Prostate gland (tissue), 2 donors: ENCODE measurements around the gene ZNF222. TPM values are rescaled to one million over a fixed set of nuclear protein-coding genes. Genes with fewer than 3 reads are reported as not detected.

Experiments
- DNase-seq: peaks from one replicate; pipeline ENCODE4 v3.0.0-alpha.2; 2019; ENCODE audit warnings: low spot score
- H3K27ac ChIP-seq, 2 donors: fragments of 200-600 bp; sonication (generic); 2 replicates each; pipeline ENCODE4 v1.5.1; 2017 to 2019
- H3K27me3 ChIP-seq: fragments of 200-600 bp; sonication (generic); replicated peaks from 2 replicates; pipeline ENCODE4 v1.5.1; 2019; ENCODE audit not compliant: insufficient read depth
- H3K36me3 ChIP-seq, 2 donors: fragments of 200-600 bp; sonication (generic); 1 replicate in 1 of 2; 2 replicates in 1 of 2; pipeline versions ENCODE4 v1.5.1 to v1.8.1; 2017 to 2019
- H3K4me1 ChIP-seq: fragments of 200-600 bp; sonication (generic); replicated peaks from 2 replicates; pipeline ENCODE4 v1.5.1; 2019
- H3K4me3 ChIP-seq, 2 donors: fragments of 200-600 bp; sonication (generic); 2 replicates each; pipeline ENCODE4 v1.5.1; 2017 to 2019
- H3K9me3 ChIP-seq: fragments of 200-600 bp; sonication (generic); 2 replicates; pipeline ENCODE4 v1.5.1; 2017
- POLR2A ChIP-seq: fragments of 450-650 bp; IDR thresholded peaks from one replicate; pipeline ENCODE4 v1.6.1; 2016; ENCODE audit warnings: antibody characterized with exemption, mild to moderate bottlenecking
- POLR2AphosphoS5 ChIP-seq: sonication (generic); formaldehyde crosslinking; IDR thresholded peaks from one replicate; pipeline ENCODE4 v1.6.1; 2017; ENCODE audit warnings: antibody characterized with exemption
- WGBS: methylation state at CpG from one replicate; pipeline ENCODE4 v1.1.5; 2018; 5-methylcytosine and 5-hydroxymethylcytosine counted together
- intact Hi-C: fragments of 100-400 bp; cut with DNase I; formaldehyde crosslinking; loops from one replicate; pipeline ENCODE4 v1.14.2; 2022
- small RNA-seq, 2 donors: library from RNA; depleted of rRNA; stranded (forward); fragments of <200 nt; gene quantifications; one replicate each; pipeline ENCODE3, GENCODE V24; 2016
- total RNA-seq, 2 donors: library from RNA; depleted of rRNA; stranded (reverse); fragments of >200 nt; gene quantifications; one replicate each; pipeline ENCODE4 v1.1.0, GENCODE V29; 2016
- TF ChIP-seq, protein P1 (sequence below), 4 experiments: fragments of 200-600 bp in 2 of 4; fragments of 450-650 bp in 2 of 4; sonication (generic) in 2 of 4; IDR thresholded peaks; 1 replicate in 3 of 4; 2 replicates in 1 of 4; pipeline ENCODE4 v1.5.1; 2016 to 2019; ENCODE audit warnings: antibody characterized with exemption in 4 of 4, mild to moderate bottlenecking in 2 of 4, moderate library complexity in 2 of 4

The ZNF222 gene
- total RNA-seq, 2 donors from 2014 or later = 3.7 to 6.1 TPM

DNA sequence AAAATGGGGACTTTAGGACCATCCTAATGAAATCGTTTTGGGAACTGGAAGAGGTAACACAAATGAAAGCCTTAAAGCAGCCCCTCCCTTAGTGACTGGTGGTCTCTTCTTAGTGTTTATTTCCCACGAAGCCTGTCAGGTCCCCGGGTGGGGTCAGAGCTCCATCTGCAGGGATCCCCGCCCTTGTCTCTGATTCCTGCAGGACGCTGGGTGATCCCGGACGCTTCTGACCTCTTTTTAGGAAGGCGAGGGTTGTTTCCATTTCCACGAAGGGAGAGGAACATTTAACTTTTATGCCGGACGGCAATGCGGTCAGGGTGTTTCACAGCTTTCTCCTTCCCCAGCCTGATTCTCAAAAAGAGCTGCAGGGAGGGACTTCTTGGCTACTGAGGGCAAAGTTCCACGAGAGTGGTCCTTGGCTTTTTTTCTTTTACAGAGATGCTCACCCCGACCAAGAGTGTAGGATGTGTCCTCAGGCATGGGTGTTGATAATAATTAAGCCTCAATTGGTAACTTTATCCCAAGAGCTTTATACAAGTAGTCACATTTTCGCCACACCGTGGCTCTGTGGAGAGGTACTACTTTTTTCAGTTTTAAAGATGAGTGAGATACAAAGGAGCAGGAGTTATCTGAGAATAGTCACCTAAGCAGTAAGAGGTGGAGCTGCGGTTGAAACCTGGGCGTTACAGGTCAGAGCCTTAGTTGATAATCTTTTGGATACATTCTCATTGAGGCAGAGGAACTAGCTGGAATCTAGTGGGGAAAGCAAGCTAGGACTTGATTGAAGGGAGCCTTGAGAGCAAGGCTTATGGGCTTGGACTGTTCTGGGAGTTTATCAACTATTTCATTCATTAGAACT lies 47.6 kb downstream of the ZNF222 start:
- H3K4me3 ChIP-seq = peak overlapping the region; percentile 49 to 64
- TF ChIP-seq POLR2A (no peak), POLR2AphosphoS5 (no peak)
- H3K4me1 ChIP-seq = peaks cover 4% of the 10 kb centered on the region
- intact Hi-C loops = no loop called here
- H3K9me3 ChIP-seq = no peaks in the 10 kb centered on the region
- 16% methylated on average over 18 of the region's 18 CpGs for WGBS
- H3K27ac ChIP-seq = peak overlapping the region; percentile 37 to 55
- no peaks in the 10 kb centered on the region for H3K36me3 ChIP-seq
- no peaks in the 10 kb centered on the region for H3K27me3 ChIP-seq
- DNase-seq = no peak

DNA sequence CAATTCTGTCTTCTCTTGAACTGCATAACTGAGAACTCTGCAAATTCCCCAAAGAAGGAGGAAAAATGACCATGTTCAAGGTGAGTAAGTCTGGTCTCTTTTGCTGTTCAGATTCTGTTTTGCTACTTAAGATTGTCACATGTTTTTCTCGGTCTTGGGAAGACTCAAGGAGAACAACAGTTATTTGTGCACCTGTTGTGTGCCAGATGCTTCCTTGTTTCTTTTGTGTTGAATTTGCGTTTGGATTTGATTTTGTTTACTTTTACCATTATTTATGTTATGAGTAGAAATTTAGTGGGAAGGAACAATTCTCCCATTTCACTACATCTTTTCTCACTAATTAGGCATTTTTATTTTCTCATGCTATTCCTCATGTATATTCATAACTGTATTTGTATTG lies 51.1 kb downstream of the ZNF222 start:
- H3K27ac ChIP-seq = no peak overlapping the region
- H3K9me3 ChIP-seq = no peaks in the 10 kb centered on the region
- H3K4me1 ChIP-seq = peaks cover 4% of the 10 kb centered on the region
- DNase-seq = no peak
- intact Hi-C loops = no loop called here
- TF ChIP-seq, protein P1, sequence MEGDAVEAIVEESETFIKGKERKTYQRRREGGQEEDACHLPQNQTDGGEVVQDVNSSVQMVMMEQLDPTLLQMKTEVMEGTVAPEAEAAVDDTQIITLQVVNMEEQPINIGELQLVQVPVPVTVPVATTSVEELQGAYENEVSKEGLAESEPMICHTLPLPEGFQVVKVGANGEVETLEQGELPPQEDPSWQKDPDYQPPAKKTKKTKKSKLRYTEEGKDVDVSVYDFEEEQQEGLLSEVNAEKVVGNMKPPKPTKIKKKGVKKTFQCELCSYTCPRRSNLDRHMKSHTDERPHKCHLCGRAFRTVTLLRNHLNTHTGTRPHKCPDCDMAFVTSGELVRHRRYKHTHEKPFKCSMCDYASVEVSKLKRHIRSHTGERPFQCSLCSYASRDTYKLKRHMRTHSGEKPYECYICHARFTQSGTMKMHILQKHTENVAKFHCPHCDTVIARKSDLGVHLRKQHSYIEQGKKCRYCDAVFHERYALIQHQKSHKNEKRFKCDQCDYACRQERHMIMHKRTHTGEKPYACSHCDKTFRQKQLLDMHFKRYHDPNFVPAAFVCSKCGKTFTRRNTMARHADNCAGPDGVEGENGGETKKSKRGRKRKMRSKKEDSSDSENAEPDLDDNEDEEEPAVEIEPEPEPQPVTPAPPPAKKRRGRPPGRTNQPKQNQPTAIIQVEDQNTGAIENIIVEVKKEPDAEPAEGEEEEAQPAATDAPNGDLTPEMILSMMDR (IDR thresholded peaks at IDR 0.05) = no peak
- no peak for TF ChIP-seq POLR2A
- no peak for TF ChIP-seq POLR2AphosphoS5
- H3K4me3 ChIP-seq = no peak overlapping the region
- no peaks in the 10 kb centered on the region for H3K36me3 ChIP-seq
- no peaks in the 10 kb centered on the region for H3K27me3 ChIP-seq
- 87% methylated on average over 2 of the region's 2 CpGs for WGBS

Small RNAs within 50 kb of the gene (small RNA-seq; reads per million reads assigned to genes)
- 0 reads per million in 2 donors for gene AC006213.5

Other genes starting within 250 kb of the ZNF222 start
- gene KCNN4, start 244.4 kb upstream of the ZNF222 start, total RNA-seq = 10 to 100 TPM; 65.1 to 86.1 TPM
- 1 to 10 TPM; 2.7 to 6.2 TPM for gene LYPD5, start 222.9 kb upstream of the ZNF222 start, total RNA-seq
- 1 to 10 TPM; 5.8 to 8.9 TPM for gene ZNF283, start 198.1 kb upstream of the ZNF222 start, total RNA-seq
- gene ZNF404, start 141.4 kb upstream of the ZNF222 start, total RNA-seq = 1 to 10 TPM; 2.6 to 2.7 TPM
- gene ZNF45, start 90.1 kb upstream of the ZNF222 start, total RNA-seq = 10 to 100 TPM; 14.5 to 17.0 TPM
- 1 to 10 TPM; 7.6 to 8.0 TPM for gene ZNF221, start 74.2 kb upstream of the ZNF222 start, total RNA-seq
- 1 to 10 TPM; 8.0 to 9.9 TPM for gene ZNF155, start 41.2 kb upstream of the ZNF222 start, total RNA-seq
- gene ZNF230, start 22.4 kb upstream of the ZNF222 start, total RNA-seq = 1 to 10 TPM; 2.6 to 3.5 TPM
- gene ZNF223, start 26.7 kb downstream of the ZNF222 start, total RNA-seq = 10 to 100 TPM in 1 of 2 donors, 1 to 10 TPM in 1; 9.1 to 10.6 TPM
- gene ZNF284, start 46.8 kb downstream of the ZNF222 start, total RNA-seq = 1 to 10 TPM; 1.3 to 1.8 TPM
- gene ZNF224, start 69.0 kb downstream of the ZNF222 start, total RNA-seq = 10 to 100 TPM; 15.7 to 27.4 TPM
- gene ZNF225, start 88.0 kb downstream of the ZNF222 start, total RNA-seq = 1 to 10 TPM; 3.0 to 4.9 TPM
- gene ZNF234, start 116.2 kb downstream of the ZNF222 start, total RNA-seq = 1 to 10 TPM; 5.6 to 7.0 TPM
- gene ZNF226, start 139.7 kb downstream of the ZNF222 start, total RNA-seq = 10 to 100 TPM; 35.9 to 48.4 TPM
- gene ZNF227, start 187.2 kb downstream of the ZNF222 start, total RNA-seq = 10 to 100 TPM; 17.0 to 26.4 TPM
- 1 to 10 TPM; 2.6 to 2.8 TPM for gene ZNF233, start 234.5 kb downstream of the ZNF222 start, total RNA-seq